Chondrocyte (in vitro differentiated cells): Measurements from ENCODE around the gene STK40. TPM values are rescaled to one million over a fixed set of nuclear protein-coding genes. Genes with fewer than 3 reads are reported as not detected.

Experiments used
- DNase-seq: peaks from one replicate; pipeline ENCODE4 v3.0.0; 2021; ENCODE audit warnings: mixed read lengths, low spot score
- H3K27ac Mint-ChIP-seq: one replicate; pipeline ENCODE4 v1.8.0; 2021; ENCODE audit warnings: mild to moderate bottlenecking, moderate library complexity, mixed read lengths; ENCODE audit not compliant: unreplicated experiment
- H3K27me3 Mint-ChIP-seq: 2 replicates; pipeline ENCODE4 v1.8.0; 2021; ENCODE audit warnings: low read depth, mixed read lengths
- H3K36me3 Mint-ChIP-seq: 2 replicates; pipeline ENCODE4 v1.8.0; 2021; ENCODE audit warnings: low read depth, mixed read lengths
- H3K4me1 Mint-ChIP-seq: 2 replicates; pipeline ENCODE4 v1.8.0; 2021; ENCODE audit warnings: low read depth, mild to moderate bottlenecking, mixed read lengths
- H3K4me3 Mint-ChIP-seq: one replicate; pipeline ENCODE4 v1.8.0; 2021; ENCODE audit warnings: mild to moderate bottlenecking, moderate library complexity, mixed read lengths; ENCODE audit not compliant: unreplicated experiment
- H3K9me3 Mint-ChIP-seq: 2 replicates; pipeline ENCODE4 v1.8.0; 2021; ENCODE audit warnings: low read depth, mixed read lengths
- total RNA-seq: library from RNA; stranded (reverse); gene quantifications from 3 replicates; pipeline ENCODE4 v1.2.1, GENCODE V29; 2021
- TF ChIP-seq, protein P1 (sequence below): fragments of 200-600 bp; sonication (generic); IDR thresholded peaks from 2 replicates; pipeline ENCODE4 v1.5.0; 2021; ENCODE audit warnings: antibody characterized with exemption, mild to moderate bottlenecking, moderate library complexity

STK40 gene
- total RNA-seq, 1 donor from 2014 or later, result 63.7 TPM

DNA sequence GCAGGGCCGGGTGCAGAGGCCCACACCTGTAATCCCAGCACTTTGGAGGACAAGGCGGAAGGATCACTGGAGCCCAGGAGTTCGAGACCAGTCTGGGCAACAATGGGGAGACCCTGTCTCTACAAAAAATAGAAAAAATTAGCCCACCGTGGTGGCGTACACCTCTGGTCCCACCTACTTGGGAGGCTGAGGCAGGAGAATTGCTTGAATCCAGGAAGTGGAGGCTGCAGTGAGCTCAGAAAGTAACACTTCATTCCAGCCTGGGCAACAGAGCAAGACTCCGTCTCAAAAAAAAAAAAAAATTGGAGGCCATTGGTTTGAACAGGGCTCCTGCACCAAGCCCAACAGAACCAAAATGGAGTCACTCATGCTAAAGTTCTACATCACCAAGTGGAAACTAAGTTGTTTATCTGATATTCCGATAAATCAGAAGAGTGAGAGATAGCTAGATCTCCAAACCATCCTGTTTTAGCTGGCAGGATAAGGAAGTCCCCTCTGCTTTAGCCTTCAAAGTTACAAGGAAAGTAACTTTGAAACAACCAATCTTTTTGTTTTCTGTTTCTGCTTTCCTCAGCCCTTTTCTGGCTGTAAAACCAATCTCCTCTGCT, 12.8 kb upstream of the STK40 start:
- no peaks in the 10 kb centered on the region for H3K27me3 Mint-ChIP-seq
- H3K36me3 Mint-ChIP-seq, result peaks cover 3% of the 10 kb centered on the region
- peaks cover 43% of the 10 kb centered on the region for H3K4me1 Mint-ChIP-seq
- TF ChIP-seq, protein P1, sequence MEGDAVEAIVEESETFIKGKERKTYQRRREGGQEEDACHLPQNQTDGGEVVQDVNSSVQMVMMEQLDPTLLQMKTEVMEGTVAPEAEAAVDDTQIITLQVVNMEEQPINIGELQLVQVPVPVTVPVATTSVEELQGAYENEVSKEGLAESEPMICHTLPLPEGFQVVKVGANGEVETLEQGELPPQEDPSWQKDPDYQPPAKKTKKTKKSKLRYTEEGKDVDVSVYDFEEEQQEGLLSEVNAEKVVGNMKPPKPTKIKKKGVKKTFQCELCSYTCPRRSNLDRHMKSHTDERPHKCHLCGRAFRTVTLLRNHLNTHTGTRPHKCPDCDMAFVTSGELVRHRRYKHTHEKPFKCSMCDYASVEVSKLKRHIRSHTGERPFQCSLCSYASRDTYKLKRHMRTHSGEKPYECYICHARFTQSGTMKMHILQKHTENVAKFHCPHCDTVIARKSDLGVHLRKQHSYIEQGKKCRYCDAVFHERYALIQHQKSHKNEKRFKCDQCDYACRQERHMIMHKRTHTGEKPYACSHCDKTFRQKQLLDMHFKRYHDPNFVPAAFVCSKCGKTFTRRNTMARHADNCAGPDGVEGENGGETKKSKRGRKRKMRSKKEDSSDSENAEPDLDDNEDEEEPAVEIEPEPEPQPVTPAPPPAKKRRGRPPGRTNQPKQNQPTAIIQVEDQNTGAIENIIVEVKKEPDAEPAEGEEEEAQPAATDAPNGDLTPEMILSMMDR, result no peak
- no peaks in the 10 kb centered on the region for H3K9me3 Mint-ChIP-seq
- H3K27ac Mint-ChIP-seq, result peak overlapping the region; percentile 100
- peak overlapping the region; percentile 96 for H3K4me3 Mint-ChIP-seq
- no peak for DNase-seq

DNA sequence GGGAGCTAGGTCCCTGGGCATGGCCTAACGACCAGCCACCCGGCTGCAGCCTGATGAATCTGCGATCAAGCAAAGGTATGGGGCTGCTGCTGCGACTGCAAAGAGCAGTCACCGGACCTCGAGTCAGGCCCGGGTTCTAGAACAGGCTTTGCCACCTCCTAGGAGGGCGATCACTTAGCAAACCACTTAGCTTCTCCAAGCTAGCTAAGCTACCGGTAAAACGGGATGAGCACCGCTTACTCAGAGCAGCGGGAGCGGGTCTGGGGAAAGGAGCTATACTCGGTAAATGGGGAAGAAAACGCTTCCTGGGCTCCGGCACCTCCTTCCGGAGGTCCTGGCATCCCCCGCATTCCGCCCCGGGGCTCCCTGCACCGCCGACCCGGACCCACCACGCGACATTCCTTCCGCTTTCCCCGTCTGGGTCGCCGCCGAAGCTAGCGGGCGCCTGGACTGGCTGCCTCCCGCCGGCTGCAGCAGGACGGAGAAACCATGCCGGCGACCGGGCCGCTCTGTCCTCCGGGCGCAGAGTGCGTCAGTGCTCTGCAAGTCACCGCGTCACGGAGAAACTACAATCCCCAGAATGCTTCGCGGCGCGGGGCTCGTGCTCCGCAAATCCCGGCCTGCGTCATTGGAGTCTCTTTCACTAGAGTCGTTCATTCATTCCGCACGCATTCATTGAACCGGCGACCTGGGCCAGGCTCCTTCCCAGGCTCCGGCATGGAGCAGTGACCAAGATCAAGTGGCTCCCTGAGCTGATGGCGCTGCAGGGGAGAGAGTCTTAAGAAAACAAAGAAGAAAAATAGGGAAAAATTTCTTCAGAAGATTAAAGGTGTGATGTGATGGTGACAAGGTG, 11.9 kb upstream of the STK40 start, which contains the start of gene LSM10:
Gene LSM10 (minus strand): TSS at position 531 of the 853 bp plus-strand sequence. CDS start 3,779 bp downstream, outside the sequence.
- Mint-ChIP-seq H3K36me3 (peaks cover 8% of the 10 kb centered on the region), H3K27ac (peak within 1 kb of the TSS; percentile 100), H3K4me3 (peak within 1 kb of the TSS; percentile 96), H3K9me3 (no peaks in the 10 kb centered on the region), H3K27me3 (no peaks in the 10 kb centered on the region), H3K4me1 (peaks cover 42% of the 10 kb centered on the region)
- TF ChIP-seq, protein P1, result peak; percentile 36
- peak; percentile 96 for DNase-seq

DNA sequence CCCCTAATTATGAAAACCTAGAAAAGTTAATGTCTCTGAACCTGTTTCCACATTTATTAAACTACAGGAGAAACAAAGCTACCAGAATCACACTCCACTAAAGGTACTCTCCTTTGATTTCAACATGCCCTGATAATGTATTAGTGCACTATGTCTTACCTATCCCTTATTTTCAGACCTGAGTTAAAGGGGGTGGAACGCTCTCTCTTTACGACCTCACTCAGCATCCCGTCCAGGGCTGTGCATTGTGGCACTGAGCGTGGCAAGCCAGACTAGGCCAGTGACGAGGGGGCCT, 11.3 kb upstream of the STK40 start:
- Mint-ChIP-seq H3K36me3 (peaks cover 11% of the 10 kb centered on the region), H3K4me1 (peaks cover 37% of the 10 kb centered on the region), H3K27ac (peak overlapping the region; percentile 100), H3K9me3 (no peaks in the 10 kb centered on the region), H3K27me3 (no peaks in the 10 kb centered on the region), H3K4me3 (peak overlapping the region; percentile 96)
- TF ChIP-seq, protein P1, result no peak
- no peak for DNase-seq

DNA sequence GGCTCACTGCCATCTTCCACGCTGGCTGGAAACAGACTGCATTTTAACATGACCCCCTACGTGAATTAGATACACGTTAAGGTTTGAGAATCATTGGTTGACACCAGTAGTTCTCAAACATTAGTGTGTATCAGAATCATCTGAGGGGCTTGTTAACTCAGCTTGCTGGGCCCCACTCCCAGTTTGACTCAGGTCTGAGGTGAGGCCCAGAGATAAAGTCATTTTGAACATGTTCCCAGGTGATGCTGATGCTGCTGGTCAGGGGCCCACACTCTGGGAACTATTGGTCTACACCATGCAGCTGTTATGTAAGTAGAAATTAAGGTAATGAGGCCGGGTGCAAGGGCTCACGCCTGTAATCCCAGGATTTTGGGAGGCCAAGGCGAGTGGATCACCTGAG, 10.6 kb upstream of the STK40 start:
- H3K27ac Mint-ChIP-seq, result peak overlapping the region; percentile 100

DNA sequence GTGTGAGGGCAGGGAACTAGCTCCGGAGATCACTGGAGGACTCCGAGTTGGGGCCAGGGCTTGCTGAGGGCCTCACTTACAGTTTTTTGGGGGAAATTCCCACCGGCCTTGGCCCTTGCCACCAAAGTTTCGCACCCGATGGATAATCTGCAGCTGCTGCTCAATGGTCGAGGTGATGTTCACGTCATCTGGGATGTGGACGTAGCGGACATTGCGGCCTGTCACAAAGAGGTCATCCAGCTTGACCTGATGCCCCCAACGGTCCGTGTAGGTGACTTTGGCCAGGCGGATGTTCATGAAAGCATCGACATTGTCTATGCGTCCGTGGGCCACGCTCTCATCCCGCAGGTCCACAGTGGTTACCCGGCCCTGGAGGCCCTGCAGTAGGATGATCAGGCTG, 8.0 kb upstream of the STK40 start:
- H3K36me3 Mint-ChIP-seq, result peaks cover 21% of the 10 kb centered on the region

More for the DNA sequence above, 10.6 kb upstream of the STK40 start:
- DNase-seq, result no peak
- H3K27me3 Mint-ChIP-seq, result no peaks in the 10 kb centered on the region
- TF ChIP-seq, protein P1, result no peak
- H3K4me3 Mint-ChIP-seq, result peak overlapping the region; percentile 96
- H3K36me3 Mint-ChIP-seq, result peaks cover 13% of the 10 kb centered on the region
- H3K9me3 Mint-ChIP-seq, result no peaks in the 10 kb centered on the region
- H3K4me1 Mint-ChIP-seq, result peaks cover 31% of the 10 kb centered on the region

More for the DNA sequence above, 8.0 kb upstream of the STK40 start:
- Mint-ChIP-seq H3K9me3 (no peaks in the 10 kb centered on the region), H3K27me3 (no peaks in the 10 kb centered on the region), H3K4me1 (peaks cover 35% of the 10 kb centered on the region), H3K27ac (no peak overlapping the region), H3K4me3 (no peak overlapping the region)
- TF ChIP-seq, protein P1, result no peak
- DNase-seq, result no peak
